HG03175 (cell line): ENCODE data around the gene SAFB.
"Not testable (repeated sequence)": the region's sequence is repeated elsewhere in the genome, so short reads cannot be mapped to it uniquely, and the experiment has no call there.

Experiments
- ATAC-seq: cut with Tn5 transposase; IDR thresholded peaks from one replicate; pipeline ENCODE4 v1.9.1; 2021; ENCODE audit warnings: mild to moderate bottlenecking, moderate library complexity; ENCODE audit not compliant: unreplicated experiment

Gene SAFB

DNA sequence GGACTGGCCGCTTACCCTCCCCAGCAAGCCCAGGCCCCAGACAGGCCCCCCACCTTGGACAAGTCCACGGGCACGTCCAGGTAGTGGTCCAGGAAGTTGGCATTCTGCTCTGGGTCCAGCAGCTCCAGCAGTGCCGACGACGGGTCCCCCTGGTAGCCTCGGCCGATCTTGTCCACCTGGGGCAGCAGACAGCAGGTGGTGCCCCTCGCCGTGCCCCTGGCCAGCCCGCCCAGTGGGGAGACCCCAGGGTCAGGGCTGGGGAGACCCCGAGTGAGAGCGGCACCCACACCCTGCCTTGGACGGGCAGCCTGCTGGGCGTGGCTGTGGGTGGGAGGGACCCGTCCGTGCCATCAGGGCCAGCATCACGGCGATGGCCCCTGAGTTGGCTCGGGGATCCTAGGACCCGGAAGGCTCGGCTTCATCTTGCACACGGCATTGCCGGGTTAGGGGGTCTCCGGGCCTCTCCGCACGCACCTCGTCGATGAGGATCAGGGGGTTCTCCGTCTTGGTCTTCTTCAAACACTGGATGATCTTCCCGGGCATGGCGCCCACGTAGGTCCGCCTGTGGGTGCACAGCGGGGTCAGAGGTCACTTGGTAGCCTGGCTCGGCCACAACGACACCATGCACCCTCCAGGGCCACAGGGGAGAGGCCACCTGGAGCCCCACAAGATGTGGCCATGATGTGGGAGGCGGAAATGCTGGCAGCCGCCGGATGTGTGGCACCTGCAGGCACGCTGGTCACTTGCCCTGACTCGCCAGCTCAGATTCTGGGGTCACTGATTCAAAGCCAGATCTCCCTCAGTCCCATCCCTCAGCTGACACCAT lies 73.5 kb downstream of the SAFB start:
- ATAC-seq = no peak

DNA sequence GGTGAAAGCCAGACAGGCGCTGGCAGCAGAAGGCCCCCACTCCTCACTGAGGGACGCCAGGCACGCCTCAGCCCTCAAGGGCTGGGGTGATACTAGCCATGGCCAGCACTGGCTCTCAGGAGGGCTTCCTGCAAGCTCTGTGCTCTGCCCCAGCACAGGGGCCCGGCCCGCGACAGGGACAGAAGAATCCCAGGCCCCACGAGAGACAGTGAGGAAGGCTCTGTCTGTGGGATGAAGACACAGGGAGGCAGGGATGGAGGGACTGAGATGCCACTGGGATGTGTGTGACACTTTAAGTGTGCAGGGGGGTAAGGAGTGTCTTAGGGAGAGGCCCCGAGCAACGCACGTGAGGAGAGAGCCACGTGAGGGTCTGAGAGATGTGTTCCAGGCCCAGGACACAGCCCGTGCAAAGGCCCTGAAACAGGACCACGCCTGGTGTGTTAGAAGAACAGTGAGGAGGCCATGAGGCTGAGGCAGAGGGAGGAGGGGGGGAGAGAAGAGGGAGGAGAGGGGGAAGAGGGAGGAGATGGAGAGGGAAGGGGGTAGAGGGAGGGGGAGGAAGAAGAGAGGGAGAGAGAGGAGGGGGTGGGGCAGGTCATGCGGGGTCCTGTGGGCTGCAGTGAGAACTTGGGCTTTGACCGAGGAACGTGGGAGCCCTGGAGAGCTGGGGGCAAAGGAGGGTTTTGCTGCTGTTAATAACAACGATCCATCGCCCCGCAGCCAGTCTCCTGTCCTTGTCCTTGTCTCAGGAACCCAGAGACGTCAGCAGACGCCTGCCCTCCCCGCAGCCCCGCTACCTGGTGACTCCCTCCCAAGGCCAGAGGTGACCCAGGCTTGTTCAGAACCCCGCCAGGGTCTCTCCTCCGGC lies 74.4 kb downstream of the SAFB start:
- ATAC-seq = no peak

DNA sequence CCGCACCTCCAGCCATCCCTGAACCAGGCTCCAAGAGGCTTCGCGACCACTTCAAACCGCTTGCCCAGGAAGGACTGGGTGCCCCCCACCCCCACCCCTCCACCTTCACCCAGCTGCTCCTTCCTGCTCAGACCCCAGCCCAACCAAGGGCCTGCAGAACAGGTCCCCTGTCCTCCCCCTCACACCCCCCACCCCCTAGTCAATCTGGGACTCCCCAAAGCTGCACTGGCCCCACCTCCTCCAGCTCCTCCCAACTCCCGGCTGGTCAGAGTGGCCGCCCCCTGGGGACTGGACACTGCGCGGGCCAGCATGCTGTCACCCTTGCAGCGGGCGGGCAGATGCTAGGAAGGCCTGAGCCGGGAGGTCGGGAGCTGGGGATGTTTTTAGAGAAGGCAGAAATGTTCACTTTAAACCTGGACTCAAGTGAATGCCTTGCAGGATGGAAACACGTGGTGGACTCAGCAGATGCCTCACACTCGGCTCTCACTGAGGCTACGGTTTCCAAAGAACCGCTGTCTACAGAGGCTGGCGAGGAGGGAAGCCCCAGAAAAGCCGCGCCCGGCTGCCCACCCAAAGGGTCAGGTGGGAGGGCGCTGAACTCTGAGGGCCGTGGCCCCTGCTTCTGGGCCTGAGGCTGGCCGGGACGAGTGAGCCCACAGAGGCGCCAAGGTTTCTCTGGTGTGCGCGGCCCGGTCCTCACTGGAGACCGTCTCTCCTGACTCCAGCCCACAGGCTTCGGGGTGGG lies 75.2 kb downstream of the SAFB start:
- ATAC-seq = no peak

DNA sequence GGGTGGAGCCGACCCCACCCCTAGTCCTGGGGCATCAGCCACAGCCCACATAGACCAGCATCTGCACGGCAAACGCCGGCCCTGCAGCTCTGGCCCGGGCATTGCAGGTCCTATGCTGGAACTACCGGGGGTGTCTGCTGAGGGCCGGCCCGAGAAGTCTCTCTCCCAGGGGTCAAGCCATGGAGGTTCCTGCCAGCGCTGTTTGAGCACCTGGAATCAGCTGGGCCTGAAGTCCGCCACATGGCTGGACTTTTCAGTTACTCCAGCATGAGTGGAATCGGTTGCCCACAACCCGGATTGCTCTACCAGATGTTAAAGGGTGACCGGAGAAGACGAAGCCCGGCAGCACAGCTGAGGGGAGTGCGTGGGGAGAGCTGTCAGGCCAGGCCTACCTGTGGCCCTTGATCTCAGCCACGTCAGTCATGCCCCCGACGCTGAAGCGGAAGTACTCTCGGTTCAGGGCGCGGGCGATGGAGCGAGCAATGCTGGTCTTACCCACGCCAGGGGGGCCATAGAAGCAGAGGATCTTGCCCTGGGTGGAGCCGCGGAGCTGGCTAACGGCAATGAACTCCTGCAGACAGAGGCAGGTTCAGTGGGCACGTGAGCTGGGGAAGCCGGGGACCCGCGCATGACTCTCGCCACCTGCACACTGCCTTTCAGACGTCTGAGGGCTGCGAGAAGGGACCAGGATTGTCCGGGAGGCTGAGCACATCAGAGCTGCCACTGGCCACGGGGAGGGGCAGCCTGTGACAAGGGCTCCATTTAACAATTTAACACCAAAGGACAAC lies 75.9 kb downstream of the SAFB start:
- ATAC-seq = no peak

DNA sequence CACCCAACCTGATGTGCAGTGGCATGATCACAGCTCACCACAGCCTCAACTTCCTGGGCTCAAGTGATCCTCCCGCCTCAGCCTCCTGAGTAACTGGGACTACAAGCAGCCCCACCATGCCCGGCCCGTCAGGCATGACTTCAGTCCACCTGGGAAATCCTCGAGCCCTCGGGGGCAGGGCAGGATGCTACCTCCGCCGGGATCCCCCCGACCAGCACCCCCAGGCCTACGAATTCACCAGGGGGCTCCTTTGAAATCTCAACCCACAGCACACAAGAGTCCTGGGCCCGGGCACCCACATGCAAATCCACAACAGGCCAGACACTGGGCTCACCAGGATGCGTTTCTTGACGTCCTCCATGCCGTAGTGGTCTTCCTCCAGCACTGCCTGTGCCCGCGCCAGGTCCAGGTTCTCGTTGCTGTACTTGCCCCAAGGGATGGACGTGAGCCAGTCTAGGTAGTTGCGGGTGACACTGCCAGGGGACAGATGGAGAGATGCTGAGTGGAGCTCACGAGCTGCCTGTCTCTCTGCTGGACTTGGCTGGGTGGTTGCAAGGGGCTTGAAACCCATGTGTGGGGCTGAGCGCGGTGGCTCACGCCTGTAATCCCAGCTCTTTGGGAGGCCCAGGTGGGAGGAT lies 77.7 kb downstream of the SAFB start:
- no peak for ATAC-seq

DNA sequence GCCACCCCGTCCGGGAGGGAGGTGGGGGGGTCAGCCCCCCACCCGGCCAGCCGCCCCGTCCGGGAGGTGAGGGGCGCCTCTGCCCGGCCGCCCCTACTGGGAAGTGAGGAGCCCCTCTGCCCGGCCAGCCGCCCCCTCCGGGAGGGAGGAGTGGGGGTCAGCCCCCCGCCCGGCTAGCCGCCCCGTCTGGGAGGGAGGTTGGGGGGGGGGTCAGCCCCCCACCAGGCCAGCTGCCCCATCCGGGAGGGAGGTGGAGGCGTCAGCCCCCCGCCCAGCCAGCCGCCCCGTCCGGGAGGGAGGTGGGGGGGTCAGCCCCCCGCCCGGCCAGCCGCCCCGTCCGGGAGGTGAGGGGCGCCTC lies 79.1 kb downstream of the SAFB start:
- not testable (repeated sequence) for ATAC-seq

DNA sequence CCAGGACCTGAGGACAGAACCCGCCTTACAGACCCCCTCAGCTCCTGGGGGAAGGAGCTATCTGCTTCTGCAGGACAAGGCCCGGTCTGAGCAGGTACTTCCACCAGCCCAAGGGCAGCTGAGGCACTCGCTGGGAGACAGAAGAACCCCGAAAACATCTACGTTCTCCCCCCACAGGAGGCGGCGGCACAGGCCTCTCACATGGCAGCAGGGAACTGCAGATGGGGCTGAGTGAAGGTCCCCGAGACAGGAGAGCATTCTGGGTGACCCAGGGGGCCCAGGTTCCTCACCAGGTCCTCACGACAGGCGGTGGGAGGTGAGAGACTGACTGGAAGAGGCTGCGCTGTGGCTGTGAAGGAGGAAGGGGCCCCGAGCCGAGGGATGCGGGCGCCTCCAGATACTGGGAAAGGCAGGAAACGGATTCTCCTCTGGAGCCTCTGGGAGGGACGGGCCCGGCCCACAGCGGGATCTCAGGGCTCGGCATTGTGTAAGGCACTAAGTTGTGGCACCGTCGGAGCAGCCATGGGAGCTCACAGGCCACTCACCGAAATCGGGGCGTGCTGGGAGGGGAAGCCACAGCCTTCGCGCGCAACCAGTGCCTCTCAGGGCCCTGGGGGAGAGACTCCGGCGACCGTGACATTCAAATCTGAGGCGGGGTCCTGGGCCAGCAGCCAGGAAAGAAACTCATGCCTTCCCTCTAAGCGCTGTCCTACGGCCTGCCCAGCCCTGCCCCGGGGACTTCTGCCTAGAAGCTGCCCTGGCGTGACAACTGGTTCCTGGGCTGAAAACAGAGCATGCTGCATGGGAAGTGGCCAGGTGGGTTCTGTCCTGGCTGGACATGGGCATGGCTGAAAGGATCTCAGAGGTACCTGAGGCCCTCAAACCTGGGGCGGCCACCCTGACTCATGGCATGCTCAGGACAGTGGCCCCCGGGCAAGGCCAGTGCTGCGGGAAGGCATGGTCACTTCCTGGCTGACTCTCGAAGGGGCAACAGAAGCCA lies 81.2 kb downstream of the SAFB start:
- ATAC-seq = no peak

DNA sequence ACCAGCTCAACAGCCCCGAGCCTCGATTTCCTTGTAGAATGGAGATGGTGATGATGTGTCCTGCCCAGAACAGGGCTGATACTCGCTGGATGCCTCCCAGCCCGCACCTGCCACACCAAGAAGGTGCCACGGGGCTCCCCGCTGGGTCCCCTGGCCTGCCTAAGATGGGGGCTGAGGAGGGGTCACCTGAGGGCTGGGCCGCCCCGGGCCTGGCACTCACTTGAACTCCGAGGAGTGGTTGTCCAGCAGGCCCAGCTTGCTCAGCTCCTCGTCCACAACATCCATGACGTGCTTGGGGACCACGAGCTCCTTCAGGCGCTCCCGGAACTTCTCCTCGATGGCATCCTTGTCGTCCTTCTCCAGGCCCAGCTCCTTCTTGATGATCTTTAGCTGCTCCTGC lies 82.7 kb downstream of the SAFB start:
- ATAC-seq = no peak

DNA sequence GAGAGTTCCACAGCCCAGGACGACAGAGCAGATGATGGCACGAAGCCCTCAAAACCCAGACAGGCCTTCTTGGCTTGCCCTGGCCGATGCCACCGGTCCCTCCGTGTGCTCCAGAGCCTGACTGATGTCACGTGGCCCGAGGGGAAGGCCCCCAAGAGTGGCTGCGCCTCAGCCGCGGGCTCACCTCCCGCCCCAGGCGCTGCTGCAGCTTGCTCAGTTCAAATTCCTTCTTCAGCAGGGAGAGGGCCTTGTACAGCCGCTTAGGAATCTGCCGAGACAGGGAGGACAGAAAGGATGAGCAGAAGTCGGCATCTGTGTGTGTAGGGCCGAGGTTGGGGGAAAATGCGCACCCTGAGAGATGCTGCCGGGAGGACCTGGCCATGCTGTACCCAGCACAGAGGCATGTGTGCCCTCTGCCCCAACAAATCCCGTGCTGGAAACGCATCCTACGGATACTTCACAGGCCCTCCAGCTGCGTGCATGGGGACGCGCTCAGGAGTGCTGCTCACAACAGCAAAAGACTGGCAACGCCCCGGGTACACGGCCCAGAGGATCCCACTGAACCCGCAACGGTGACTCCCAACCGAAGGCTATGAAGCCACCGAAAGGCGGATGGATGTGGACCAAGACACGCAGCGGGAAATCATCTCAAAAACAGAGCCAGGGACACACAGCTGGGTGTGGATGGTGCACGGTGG lies 84.1 kb downstream of the SAFB start:
- no peak for ATAC-seq

DNA sequence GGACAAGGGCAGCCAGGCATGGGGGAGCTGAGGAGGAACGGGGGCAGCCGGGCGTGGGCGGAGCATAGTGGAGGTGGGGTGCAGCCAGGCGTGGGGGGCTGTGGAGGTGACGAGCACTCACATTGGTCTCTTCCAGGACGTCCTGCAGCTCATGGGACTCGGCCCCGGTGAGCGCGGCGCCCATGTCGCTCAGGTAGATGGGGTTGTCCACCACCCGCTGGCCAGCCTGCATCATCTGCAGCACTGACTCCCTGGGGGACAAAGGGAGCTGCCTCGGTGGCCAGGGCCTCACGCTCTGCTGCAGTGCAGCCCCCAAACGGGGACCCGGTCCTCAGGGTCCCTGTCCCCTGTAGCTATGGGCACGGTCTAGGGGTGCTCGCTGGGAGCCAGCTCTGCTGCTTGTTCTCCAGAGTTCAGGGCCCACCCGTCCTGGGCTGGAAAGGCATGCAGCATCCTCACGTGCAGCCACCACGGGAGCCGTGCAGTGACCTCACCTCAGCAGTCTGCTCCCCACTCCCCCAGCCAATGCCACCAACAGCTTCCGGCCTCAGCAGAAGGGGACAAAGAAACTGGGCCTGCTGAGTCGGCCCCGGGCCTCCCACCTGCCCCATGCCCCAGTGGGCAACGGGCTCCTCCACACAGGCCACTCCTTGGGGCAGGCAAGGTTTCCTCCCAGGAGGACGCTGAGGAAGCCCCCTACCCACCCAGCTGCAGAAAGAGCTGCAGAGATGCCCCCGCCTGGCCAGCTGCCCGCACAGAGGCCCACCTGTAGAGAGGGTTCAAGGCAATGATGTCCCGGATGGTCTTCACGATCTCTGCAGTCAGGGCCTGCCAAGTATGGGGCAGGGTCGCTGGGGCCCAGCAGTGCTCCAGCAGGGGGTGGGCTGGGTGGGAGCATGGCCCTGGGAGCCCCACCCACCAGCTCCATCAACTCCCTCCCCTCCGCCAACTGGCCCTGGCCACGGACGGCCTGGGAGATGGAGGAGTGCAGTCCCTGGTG lies 85.0 kb downstream of the SAFB start:
- no peak for ATAC-seq

DNA sequence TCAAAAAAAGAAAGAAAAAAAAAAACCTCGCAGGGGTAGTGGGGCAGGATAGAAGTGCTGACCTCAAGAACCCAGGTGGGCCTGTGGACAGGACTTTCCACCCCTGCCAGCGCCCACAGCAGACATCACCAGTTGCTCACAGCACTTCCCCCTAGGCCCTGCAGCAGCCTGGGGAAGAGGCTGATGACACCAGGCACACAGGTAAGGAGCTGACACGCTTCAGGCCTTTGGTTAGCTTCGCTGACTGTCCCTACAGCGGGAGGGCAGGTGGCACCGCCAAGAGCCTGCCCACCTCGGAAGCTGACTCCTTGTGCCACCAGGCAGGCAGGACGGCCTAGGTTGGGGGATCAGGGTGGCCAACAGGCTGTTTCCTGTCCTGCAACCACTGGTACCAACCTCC lies 88.1 kb downstream of the SAFB start:
- ATAC-seq = no peak

DNA sequence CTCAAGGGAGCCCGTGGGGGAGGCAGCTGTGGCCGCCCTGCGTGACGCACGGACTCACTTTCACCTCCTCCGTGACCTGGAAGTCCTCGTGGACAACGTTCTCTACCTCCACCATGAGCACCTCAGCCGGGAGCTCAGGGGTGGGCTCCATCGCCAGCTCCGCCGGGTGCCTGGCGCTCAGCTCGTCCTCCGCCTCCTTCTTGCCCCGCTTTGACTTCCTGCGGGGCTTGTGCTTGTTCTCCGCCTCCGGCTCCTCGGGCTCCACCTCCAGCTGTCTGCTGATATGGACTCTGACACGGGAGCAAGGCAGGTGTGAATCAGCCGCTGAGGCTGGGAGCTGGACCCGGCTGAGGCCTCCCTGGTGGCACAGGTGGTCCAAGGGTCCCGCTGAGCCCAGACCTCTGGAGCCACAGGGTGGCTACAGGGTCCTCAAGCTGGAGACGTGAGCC lies 88.9 kb downstream of the SAFB start:
- ATAC-seq = no peak

DNA sequence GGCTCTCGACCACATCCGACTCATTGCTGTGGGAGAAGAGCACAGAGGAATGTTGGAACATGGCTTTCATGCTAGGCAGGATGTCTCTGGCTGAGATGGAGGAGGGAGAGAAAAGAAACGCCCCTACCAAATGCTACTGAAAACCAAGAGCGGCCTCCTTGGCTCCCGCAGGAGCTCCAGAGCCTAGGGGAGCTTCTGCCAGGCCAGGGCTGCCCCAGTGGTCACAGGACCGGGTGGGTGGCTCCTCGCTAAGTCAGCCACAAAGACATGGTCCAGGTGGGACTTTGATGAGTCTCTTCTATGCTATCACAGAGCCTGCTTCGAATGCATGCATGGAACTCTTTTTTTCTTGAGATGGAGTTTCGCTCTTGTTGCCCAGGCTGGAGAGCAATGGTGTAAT lies 90.3 kb downstream of the SAFB start:
- no peak for ATAC-seq

DNA sequence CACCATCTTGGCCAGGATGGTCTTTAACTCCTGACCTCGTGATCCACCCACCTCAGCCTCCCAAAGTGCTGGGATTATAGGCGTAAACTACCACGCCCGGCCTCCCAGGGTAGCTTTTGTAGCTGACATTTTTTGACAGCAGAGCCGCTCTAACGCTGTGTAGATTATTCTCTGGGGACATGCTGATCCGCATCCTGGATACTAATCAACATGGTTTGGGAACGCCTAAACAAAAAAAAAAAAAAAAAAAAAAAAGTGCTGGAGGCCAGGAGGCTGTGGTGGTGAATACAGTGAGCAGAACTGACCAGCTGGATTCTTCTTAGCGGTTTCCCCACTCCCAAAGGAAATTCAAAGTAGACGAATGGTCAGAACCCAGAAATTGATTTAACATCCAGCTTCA lies 91.9 kb downstream of the SAFB start:
- no peak for ATAC-seq

DNA sequence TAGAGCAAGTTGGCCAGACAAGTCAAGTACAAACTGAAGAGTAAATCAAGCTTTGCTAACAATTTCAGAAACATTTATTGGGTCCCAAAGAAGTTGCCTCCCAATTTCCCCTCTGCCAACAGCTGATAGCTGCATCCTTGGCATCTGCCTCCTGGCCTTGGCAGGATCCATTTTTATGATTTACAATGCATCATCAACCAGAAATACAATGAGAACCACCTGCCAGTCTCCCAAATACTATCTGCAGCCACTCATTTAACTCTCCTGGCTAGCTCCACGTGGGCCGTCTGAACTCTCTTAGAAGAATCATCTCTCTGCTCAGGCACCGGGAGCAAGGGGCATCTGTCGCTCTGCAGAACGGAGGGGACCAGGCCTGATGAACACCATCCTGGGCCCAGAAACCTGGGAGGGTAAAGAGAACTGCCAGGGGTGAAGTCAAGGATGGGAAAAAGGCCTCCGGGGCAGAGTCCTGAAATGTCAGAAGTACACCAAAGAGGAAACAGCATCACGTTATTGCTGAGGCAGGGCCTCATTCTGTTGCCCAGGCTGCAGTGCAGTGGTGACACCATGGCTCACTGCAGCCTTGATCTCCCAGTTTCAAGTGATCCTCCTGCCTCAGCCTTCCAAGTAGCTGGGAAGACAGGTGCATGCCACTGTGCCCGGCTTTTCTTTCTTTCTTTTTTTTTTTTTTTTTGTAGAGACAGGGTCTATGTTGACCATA lies 94.5 kb downstream of the SAFB start:
- no peak for ATAC-seq
